H9 (cell line): Measurements from ENCODE around the gene ROR1. TPM values are rescaled to one million over a fixed set of nuclear protein-coding genes. Genes with fewer than 3 reads are reported as not detected.

ENCODE experiments used
- DNase-seq: peaks from one replicate; pipeline ENCODE4 v3.0.0-alpha.2; 2017
- H2AFZ ChIP-seq: one replicate; pipeline ENCODE4 v1.6.1; 2013; ENCODE audit warnings: mild to moderate bottlenecking, low read length, control low read depth, moderate library complexity
- H2AK5ac ChIP-seq: 2 replicates; pipeline ENCODE4 v1.6.1; 2013; ENCODE audit warnings: low read length, control low read depth, mixed read lengths; ENCODE audit not compliant: insufficient read length
- H2BK120ac ChIP-seq: one replicate; pipeline ENCODE4 v1.6.1; 2013; ENCODE audit warnings: low read depth, mild to moderate bottlenecking, low read length, control low read depth, inconsistent platforms; ENCODE audit not compliant: poor library complexity, severe bottlenecking
- H2BK12ac ChIP-seq: 2 replicates; pipeline ENCODE4 v1.6.1; 2013; ENCODE audit warnings: low read length, control low read depth, mixed read lengths, low read depth; ENCODE audit not compliant: insufficient read length
- H2BK15ac ChIP-seq: 2 replicates; pipeline ENCODE4 v1.6.1; 2013; ENCODE audit warnings: low read depth, low read length, control low read depth
- H2BK20ac ChIP-seq: one replicate; pipeline ENCODE4 v1.6.1; 2013; ENCODE audit warnings: low read depth, mild to moderate bottlenecking, low read length, control low read depth, inconsistent platforms; ENCODE audit not compliant: poor library complexity, severe bottlenecking
- H2BK5ac ChIP-seq: 2 replicates; pipeline ENCODE4 v1.6.1; 2013; ENCODE audit warnings: low read length, control low read depth, mixed read lengths; ENCODE audit not compliant: insufficient read length
- H3K14ac ChIP-seq: 2 replicates; pipeline ENCODE4 v1.6.1; 2013; ENCODE audit warnings: low read length, control low read depth; ENCODE audit not compliant: insufficient read depth
- H3K18ac ChIP-seq: 2 replicates; pipeline ENCODE4 v1.6.1; 2013; ENCODE audit warnings: low read depth, mild to moderate bottlenecking, mixed read lengths, low read length, control low read depth; ENCODE audit not compliant: insufficient read length
- H3K23ac ChIP-seq: 2 replicates; pipeline ENCODE4 v1.6.1; 2013; ENCODE audit warnings: low read length, control low read depth, mixed read lengths, low read depth; ENCODE audit not compliant: insufficient read length
- H3K23me2 ChIP-seq: 2 replicates; pipeline ENCODE4 v1.6.1; 2013; ENCODE audit warnings: low read depth, mild to moderate bottlenecking, mixed read lengths, low read length, control low read depth; ENCODE audit not compliant: insufficient read length, poor library complexity, severe bottlenecking
- H3K27ac ChIP-seq: 2 replicates; pipeline ENCODE4 v1.5.1; 2013; ENCODE audit warnings: low read length, control low read depth, mixed read lengths, low read depth; ENCODE audit not compliant: insufficient read length
- H3K27me3 ChIP-seq: 2 replicates; pipeline ENCODE4 v1.6.1; 2013; ENCODE audit warnings: low read length, control low read depth, inconsistent platforms; ENCODE audit not compliant: insufficient read depth
- H3K4ac ChIP-seq: 2 replicates; pipeline ENCODE4 v1.6.1; 2013; ENCODE audit warnings: low read depth, mild to moderate bottlenecking, control low read depth, inconsistent platforms, low read length, moderate library complexity
- H3K4me1 ChIP-seq: 2 replicates; pipeline ENCODE4 v1.6.1; 2013; ENCODE audit warnings: low read length, control low read depth, inconsistent platforms; ENCODE audit not compliant: insufficient read depth
- H3K4me2 ChIP-seq: 2 replicates; pipeline ENCODE4 v1.6.1; 2013; ENCODE audit warnings: low read length, control low read depth, mixed read lengths; ENCODE audit not compliant: insufficient read length, insufficient read depth
- H3K56ac ChIP-seq: 2 replicates; pipeline ENCODE4 v1.6.1; 2013; ENCODE audit warnings: low read depth, mild to moderate bottlenecking, mixed read lengths, low read length, control low read depth; ENCODE audit not compliant: insufficient read length
- H3K79me1 ChIP-seq: 2 replicates; pipeline ENCODE4 v1.6.1; 2013; ENCODE audit warnings: low read depth, mild to moderate bottlenecking, moderate library complexity, low read length, control low read depth, inconsistent platforms; ENCODE audit not compliant: insufficient read depth, poor library complexity, severe bottlenecking
- H3K79me2 ChIP-seq: 2 replicates; pipeline ENCODE4 v1.6.1; 2013; ENCODE audit warnings: low read length, control low read depth, inconsistent platforms; ENCODE audit not compliant: insufficient read depth
- H3K9ac ChIP-seq: 2 replicates; pipeline ENCODE4 v1.6.1; 2013; ENCODE audit warnings: low read length, control low read depth, mixed read lengths; ENCODE audit not compliant: insufficient read length; ENCODE audit errors: extremely low read depth
- H3K9me3 ChIP-seq: one replicate; pipeline ENCODE4 v1.6.1; 2013; ENCODE audit warnings: low read depth, low read length, inconsistent platforms; ENCODE audit not compliant: control insufficient read depth
- H3T11ph ChIP-seq: one replicate; pipeline ENCODE4 v1.6.1; 2013; ENCODE audit warnings: mild to moderate bottlenecking, low read length, control low read depth, inconsistent platforms
- H4K20me1 ChIP-seq: one replicate; pipeline ENCODE4 v1.6.1; 2013; ENCODE audit not compliant: control insufficient read depth, insufficient read length, insufficient read depth
- H4K5ac ChIP-seq: 2 replicates; pipeline ENCODE4 v1.6.1; 2013; ENCODE audit warnings: low read depth, mild to moderate bottlenecking, mixed read lengths, low read length, control low read depth; ENCODE audit not compliant: insufficient read length
- H4K8ac ChIP-seq: replicated peaks from 2 replicates; pipeline ENCODE4 v1.6.1; 2013; ENCODE audit warnings: low read length, control low read depth, mixed read lengths, low read depth; ENCODE audit not compliant: insufficient read length
- H4K91ac ChIP-seq: 2 replicates; pipeline ENCODE4 v1.6.1; 2013; ENCODE audit warnings: low read depth, mild to moderate bottlenecking, moderate library complexity, mixed read lengths, low read length, control low read depth; ENCODE audit not compliant: insufficient read length
- H3K27ac Mint-ChIP-seq, 3 experiments: 2 replicates in 2 of 3; 3 replicates in 1 of 3; pipeline ENCODE4 v1.8.0; 2020 to 2021; ENCODE audit warnings: mixed read lengths in 3 of 3, mild to moderate bottlenecking in 1 of 3, moderate library complexity in 1 of 3
- H3K27me3 Mint-ChIP-seq: 2 replicates; pipeline ENCODE4 v1.8.0; 2021; ENCODE audit warnings: low read depth, mild to moderate bottlenecking, moderate library complexity, mixed read lengths
- H3K36me3 Mint-ChIP-seq, 3 experiments: 2 replicates in 2 of 3; 3 replicates in 1 of 3; pipeline ENCODE4 v1.8.0; 2020 to 2021; ENCODE audit warnings: low read depth in 3 of 3, mixed read lengths in 3 of 3; ENCODE audit not compliant: insufficient read depth in 1 of 3
- H3K4me1 Mint-ChIP-seq, 2 experiments: 2 replicates each; pipeline ENCODE4 v1.8.0; 2020; ENCODE audit warnings: mixed read lengths in 2 of 2
- H3K4me3 Mint-ChIP-seq, 2 experiments: 2 replicates in 1 of 2; 3 replicates in 1 of 2; pipeline ENCODE4 v1.8.0; 2020 to 2021; ENCODE audit warnings: mild to moderate bottlenecking in 2 of 2, mixed read lengths in 2 of 2, moderate library complexity in 1 of 2
- H3K9me3 Mint-ChIP-seq, 2 experiments: 2 replicates in 1 of 2; 3 replicates in 1 of 2; pipeline ENCODE4 v1.8.0; 2020; ENCODE audit warnings: mild to moderate bottlenecking in 2 of 2, mixed read lengths in 2 of 2, moderate library complexity in 1 of 2
- CTCF ChIP-seq: fragments of 200-600 bp; sonication (generic); conservative IDR thresholded peaks from 3 replicates; pipeline ENCODE4 v1.8.0; 2021; ENCODE audit warnings: antibody characterized with exemption, mild to moderate bottlenecking
- WGBS: extraction: QIAGEN DNeasy Blood & Tissue Kit; methylation state at CpG from one replicate; pipeline ENCODE4 v1.1.7; 2013; ENCODE audit warnings: missing lambda C conversion rate, low lambda C conversion rate, mixed read lengths; ENCODE audit not compliant: insufficient read length; ENCODE audit errors: extremely low coverage; 5-methylcytosine and 5-hydroxymethylcytosine counted together
- total RNA-seq: library from RNA; stranded (reverse); gene quantifications from 2 replicates; pipeline ENCODE4 v1.2.1, GENCODE V29; 2021

Gene ROR1
- total RNA-seq, 1 experiment from 2014 or later = 75.9 TPM

- peak overlapping the region in 1 of 3 experiments; percentile 59; a peak in 1 of 7 replicates for H3K27ac Mint-ChIP-seq
- Histone ChIP-seq H2AFZ (no peak overlapping the region), H3K18ac (no peak overlapping the region), H3T11ph (no peak overlapping the region), H4K20me1 (no peaks in the 10 kb centered on the region), H3K79me1 (no peaks in the 10 kb centered on the region), H4K5ac (no peak overlapping the region), H3K4me1 (no peaks in the 10 kb centered on the region), H2BK12ac (no peak overlapping the region), H3K27me3 (no peaks in the 10 kb centered on the region), H3K79me2 (no peaks in the 10 kb centered on the region), H4K8ac (no peak overlapping the region), H3K23ac (no peak overlapping the region), H3K9ac (no peak overlapping the region), H3K56ac (no peak overlapping the region), H2BK20ac (no peak overlapping the region), H2BK5ac (no peak overlapping the region), H3K27ac (no peak overlapping the region), H2AK5ac (no peak overlapping the region), H3K23me2 (no peaks in the 10 kb centered on the region), H4K91ac (no peak overlapping the region), H3K14ac (no peak overlapping the region), H3K4me2 (no peak overlapping the region), H2BK120ac (no peak overlapping the region), H3K9me3 (no peaks in the 10 kb centered on the region), H3K4ac (no peak overlapping the region), H2BK15ac (no peak overlapping the region)
- peaks cover 0 to 4% (median 3%) of the 10 kb centered on the region in 3 experiments; a peak in 2 of 7 replicates for H3K36me3 Mint-ChIP-seq
- H3K4me3 Mint-ChIP-seq = no peak overlapping the region
- TF ChIP-seq CTCF = no peak
- WGBS = no CpG with 5 or more reads among the region's 5 CpGs
- peaks cover 5 to 26% of the 10 kb centered on the region in 2 experiments for H3K4me1 Mint-ChIP-seq
- no peak for DNase-seq
- H3K9me3 Mint-ChIP-seq = peaks cover 0 to 2% of the 10 kb centered on the region in 2 experiments; a peak in 1 of 5 replicates
- H3K27me3 Mint-ChIP-seq = no peaks in the 10 kb centered on the region
Observed at GRCh38 chr1:64092851-64093371, 319.1 kb downstream of the ROR1 start.
